ENCODE measurements around the gene MAB21L3.
A peak's percentile ranks its signal among the peaks of the same experiment; 100 is the strongest.

Gene MAB21L3

DNA sequence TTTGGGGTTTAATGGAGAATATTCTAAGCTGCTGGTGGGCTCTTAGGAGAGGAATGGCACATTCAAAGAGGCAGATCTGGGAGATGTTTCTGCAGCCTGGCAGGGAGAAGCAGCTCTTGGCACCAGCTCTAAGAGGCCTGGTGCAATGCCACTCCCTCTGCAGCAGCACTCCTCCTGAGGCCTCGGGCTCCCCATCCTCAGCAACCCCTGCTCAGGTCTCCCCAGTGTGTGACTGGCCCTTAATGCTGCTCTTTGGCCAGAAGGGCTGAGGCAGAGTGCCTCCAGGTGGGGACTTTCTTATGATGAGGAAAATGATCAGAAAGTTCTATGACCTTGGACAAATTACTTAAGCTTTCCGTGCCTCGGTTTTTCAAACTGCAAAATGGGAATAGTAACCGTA lies 55.5 kb downstream of the MAB21L3 start:
- DNase-seq = no peak

DNA sequence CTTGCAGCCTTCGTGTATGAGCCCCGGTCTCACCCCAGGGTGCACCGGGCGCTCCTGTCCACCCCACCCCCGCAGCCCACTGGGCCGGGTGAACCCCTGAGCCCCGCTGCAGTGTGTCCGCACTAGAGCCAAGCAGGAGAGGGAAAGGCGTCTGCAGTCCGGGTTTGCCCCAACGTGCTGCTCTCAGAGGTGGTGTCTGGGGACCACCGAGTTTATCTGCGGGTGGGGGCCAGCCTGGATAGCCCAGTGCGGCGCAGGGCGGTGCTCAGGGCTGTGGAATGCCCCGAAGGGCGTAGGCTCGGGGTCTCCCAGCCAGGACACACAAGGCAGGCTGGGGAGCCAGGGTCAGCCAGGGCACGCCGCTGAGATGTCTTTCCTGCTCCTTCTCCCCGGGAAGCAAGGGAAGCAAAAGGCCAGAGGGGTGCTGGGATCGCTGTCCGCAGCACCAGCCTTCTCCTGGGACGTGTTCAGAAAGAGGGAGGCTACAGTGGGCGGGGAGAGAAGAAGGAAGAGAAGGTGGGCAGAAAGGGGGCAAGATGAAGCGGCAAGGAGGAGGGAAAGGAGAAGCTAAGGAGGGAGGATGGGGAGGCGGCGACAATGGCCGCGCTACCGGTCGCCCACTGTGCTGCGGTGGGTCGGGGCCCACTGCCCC lies 56.6 kb downstream of the MAB21L3 start:
- DNase-seq = no peak

DNA sequence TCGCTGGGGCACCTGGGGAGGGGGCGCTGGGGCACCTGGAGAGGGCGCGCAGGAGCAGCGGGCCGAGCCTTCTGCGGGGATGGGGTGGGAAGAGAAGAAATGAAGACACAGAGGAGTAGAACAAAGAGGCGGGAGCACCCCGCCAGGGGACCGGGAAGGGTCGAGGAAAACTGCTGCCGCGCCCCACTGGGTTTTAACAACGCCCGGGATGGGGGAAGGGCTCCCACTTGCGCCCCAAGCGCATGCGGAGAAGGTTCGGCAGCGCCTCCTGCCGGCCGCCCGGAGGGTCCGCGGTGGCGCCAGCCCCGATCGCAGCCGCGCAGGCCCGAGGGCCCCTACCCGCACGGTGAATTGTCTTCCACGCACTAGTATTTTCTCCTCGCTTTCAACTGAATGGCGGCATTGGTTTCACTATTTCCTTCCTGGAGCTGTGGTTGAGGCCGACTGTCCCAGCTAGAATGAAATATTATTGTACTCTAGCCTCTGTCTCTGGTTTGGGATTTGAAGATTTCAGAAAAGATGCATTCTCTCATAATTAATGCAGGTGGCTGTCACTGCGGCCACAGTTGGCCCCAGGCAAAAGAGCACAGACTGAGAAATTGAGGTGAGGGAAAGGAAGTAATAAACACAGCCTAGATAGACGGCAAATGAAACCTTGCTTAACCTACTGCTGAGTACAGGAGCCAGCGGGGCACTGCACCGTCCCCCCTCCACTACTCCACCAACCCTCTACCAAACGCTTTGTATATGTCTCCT lies 57.3 kb downstream of the MAB21L3 start:
- peak; percentile 76 for DNase-seq

DNA sequence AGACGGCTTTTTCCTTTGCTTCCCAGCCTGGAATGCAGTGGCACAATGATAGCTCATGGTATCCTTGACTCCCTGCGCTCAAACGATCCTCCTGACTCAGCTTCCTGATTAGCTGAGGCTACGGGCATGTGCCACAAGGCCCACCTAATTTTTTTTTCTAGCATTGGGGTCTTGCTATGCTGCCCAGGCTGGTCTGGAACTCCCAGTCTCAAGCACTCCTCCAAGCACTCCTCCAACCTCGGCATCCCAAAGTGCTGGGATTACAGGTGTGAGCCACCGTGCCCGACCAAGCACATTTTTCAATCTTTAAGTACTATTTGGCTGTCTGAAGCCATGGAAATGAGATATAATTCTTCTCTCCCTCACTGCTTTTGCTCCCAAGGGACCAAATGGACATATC lies 58.7 kb downstream of the MAB21L3 start:
- no peak for DNase-seq

DNA sequence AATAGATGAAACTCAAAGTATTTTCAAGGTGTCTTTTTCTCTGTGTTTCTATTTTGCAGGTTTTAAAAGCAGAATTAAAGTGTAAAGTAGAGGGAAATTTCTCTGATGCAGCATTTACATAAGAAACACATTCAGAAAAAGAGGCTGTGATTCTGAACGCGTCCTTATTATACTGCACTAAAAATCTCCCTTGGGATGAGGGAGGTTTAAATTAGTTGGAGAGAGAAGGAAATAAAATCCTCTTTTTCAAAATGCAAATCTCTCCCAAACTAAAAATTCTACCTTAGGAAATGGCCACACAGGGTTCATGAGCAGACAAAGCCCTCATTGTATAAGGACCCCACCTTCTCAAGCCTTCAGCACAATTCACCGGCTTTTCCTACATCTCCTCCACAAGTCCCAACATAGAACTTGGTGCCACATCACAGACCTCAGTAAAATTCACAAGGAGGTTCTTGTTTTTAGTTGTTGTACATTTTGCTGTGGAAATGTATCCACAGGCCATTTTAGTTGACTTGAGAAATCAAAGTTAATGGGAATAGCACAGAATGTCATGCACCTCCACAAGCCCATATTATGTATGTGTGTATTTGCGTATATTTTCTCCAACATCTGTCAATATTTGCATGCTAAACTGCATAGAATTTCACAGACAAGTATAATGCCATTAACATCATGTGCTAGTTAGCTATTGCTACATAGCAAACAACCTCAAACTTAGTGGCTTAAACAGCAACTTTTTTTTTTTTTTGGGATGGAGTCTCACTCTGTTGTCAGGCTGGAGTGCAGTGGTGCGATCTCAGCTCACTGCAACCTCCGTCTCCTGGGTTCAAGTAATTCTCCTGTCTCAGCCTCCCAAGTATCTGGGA lies 59.8 kb downstream of the MAB21L3 start:
- DNase-seq = no peak

DNA sequence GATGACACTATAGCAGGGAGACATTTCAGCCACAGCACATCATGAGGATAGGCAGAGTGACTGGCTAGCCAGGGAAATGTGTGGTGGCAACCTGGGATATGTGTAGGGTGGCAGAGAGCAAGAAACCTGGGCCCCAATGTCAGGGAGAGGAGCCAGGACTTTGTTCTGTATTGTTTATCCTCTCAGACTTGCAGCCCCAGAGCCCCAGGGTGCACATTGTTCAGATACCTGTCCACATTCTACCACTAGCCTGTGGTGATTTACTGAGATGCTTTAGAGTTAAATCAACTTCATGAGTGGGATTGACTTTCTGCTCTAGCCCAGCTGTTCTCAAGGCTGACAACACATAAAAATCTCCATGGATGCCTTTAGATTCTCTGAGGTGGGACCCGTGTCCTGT lies 61.5 kb downstream of the MAB21L3 start:
- no peak for DNase-seq

DNA sequence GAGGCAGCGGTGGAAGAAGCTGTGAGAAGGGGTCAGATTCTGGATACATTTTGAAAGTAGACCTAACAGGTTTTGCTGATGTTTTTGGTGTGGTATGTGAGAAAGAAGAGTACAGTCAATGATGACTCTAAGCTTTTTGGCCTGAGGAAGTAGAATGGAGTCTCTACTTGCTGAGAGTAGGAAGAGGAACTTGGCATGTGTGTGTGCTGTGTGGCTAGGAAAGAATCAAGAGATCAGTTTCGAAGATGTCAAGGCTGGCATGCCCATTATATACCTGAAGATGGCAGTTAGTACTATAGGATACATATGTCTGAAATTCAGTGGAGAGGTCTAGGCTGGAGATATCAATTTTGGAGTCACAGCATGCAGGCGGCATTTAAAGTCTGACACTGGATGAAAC lies 64.4 kb downstream of the MAB21L3 start:
- DNase-seq = no peak

DNA sequence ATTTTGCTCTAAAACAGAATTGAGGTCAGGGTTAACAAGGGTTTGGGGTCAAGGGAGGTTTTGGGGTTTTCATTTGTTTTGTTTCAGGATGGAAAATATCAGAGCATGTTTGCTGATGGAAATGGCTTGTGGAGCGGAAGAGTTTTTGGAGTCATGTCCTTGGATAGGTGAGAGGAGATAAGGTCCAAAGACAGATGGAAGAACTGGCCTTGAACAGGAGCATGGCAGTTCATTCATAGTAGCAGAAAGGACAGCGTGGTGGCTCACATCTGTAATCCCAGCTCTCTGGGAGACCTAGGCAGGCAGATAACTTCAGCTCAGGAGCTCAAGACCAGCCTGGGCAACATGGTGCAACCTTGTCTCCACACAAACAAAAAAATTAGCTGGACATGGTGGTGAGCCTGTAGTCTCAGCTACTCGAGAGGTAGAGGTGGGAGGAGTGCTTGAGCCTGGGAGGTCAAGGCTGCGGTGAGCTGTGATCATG lies 65.1 kb downstream of the MAB21L3 start:
- DNase-seq = no peak

DNA sequence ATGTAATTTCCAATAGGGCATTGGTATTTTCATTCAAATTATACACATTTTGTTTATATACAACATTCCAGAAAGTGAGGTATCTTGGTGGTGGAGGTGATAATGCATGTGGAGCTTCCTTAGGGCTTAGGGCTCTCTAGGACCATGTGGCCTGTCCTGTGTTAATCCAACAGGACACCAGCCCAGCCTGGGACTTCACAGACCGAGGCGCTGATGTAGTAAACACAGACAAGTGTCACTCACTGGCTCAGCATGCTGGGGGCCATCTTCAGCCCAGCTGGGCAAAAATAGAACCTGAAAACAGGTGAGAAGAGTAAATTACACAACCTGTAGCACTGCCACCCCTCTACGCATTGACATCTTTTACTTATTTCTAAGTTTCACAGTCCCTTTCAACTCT lies 66.7 kb downstream of the MAB21L3 start:
- DNase-seq = no peak

DNA sequence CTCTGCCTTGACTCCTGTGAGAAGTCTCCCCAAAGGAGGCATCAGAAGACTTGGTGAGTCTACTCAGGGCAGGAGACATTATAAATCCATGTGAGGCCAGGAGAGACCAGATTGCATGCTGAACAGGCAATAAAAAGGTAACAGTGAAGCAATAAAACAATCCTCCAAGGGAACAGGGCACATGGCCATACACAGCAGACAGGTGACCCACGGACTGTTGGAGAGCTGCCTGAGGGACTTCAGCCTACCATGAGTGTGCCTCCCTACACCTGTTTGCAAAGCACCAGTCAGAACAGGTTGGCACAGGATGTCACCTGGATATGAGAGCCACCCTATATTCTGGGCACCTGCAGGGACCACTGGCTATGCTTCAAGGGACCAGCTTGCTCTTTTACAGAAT lies 67.6 kb downstream of the MAB21L3 start:
- DNase-seq = no peak

DNA sequence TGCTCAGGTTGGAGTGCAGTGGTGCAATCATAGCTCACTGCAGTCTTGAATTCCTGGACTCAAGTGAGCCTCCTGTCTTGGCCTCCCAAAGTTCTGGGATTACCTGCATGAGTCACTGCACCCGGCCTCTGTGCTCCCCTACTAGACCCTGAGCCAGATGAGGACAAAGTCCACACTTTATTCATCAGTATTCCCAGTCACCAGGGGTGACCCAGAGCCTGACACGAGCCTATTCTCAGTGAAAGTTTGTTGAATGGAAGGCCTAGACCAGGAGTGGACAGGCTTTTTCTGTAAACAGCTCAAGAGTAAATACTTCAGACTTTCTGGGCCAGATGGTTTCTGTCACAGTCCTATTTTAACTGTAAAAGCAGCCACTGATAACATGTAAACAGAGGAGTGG lies 68.2 kb downstream of the MAB21L3 start:
- DNase-seq = no peak

DNA sequence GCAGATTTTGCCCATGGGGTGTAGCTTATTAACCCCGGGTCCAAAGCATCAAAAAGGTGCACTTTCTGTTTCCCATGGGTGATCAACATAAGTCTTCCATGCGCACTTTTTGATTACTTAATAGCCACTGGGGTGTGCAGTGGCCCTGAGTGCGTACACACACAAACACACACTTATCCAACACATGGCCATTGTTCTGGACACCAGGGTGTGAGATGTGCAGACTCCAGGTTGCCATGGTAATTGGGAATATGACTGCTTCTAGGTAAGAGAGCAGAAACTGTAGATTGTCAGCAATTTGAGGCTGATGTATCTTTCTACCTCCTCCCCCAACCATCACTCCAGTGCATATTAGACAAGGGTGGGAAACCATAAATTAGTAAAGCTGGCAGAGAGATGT lies 68.8 kb downstream of the MAB21L3 start:
- no peak for DNase-seq

DNA sequence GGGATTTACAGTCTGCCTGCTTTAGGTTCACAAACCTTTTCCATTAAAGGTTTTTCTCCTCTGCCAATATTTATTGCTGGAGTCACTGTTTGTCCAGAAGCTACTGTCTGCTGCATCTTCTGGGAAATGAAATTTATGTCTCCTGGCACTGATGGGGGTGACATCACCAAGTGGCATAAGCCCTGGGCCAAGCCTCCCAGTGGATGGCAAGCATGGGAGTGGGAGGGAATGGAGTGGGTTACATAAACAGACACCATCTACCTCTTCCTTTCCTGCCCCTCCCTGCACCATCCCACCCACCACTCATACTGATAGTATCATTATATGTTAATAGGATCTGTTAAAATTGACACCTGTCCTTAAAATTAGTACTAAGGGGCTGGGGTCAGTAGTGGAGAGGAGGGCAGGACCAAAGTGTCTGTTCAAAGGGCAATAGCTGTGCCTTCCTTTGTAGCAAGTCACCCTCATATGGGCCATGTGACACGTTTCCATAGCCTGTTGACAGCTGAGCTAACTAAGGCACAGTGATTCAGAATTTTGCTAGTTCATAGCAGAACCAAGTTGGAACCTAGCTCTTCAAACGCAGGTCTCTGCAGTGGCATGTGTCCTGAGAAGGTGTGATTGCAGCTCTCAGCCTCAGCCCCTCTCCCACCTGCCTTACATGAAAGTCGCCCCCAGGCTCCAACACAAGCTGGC lies 71.0 kb downstream of the MAB21L3 start:
- no peak for DNase-seq

Data from activated CD4-positive, alpha-beta T cell treated with anti-CD3 and anti-CD28 coated beads for 1 hour (primary cell).